Measurements from ENCODE around the gene SH3TC1. TPM values are rescaled to one million over a fixed set of nuclear protein-coding genes. Genes with fewer than 3 reads are reported as not detected.

The SH3TC1 gene
- total and polyA plus RNA-seq, 2 of the 13 experiments (the other 11 are each of a cell fraction or from before 2014, with no cell fraction given): 14.9 to 21.8 TPM

DNA sequence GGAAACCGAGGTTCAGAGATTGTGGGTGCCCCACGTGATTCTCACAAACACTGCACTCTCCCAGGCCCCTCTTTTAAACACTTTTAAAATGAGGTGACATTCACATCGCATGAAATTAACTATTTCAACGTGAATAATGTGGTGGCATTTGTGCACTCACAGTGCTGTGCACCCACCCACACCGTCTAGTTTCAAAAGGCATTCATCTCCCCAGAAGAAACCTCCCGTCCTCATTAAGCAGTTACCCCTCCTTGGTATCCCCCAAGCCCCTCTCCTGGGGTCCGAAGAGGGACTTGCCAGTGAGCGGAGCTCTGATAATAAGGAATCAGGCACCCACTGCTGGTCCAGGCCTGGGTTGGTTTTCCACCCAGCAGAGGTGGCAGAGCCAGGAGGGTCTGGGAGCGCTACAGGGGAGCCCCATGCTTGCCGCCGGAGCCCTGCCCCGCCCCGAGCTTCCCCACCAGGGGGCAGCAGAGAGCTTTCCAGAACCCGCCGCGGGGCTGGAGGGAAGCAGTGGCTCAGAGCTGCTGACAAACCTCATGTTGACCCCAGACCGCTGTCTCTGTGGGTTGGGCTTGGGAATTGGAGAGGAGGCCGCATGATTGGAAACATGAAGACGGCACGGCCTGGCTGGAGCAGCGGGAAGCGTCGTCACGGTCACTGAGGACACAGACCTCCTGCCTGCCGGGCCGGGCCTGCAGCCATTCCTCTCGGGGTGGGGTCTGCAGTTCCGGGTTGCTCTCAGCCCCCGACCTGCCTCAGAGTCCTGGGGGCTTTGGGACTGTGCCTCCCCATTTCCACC, 43.0 kb downstream of the SH3TC1 start (continued):
- TF ChIP-seq HOXA9 (CRISPR knock-in tag; IDR thresholded peaks at IDR 0.05; ENCODE audit: borderline replicate concordance) (no peak), CENPT (CRISPR knock-in tag; IDR thresholded peaks at IDR 0.05; ENCODE audit: low read depth) (no peak), RBM39 (IDR thresholded peaks at IDR 0.05; ENCODE audit: low read depth, low read length, poor library complexity, severe bottlenecking) (peak; percentile 34), PATZ1 (CRISPR knock-in tag; IDR thresholded peaks at IDR 0.05) (0 out of 2 replicates have a peak, but pooled peaks have one; percentile 17), SSRP1 (CRISPR knock-in tag; IDR thresholded peaks at IDR 0.05) (peak; percentile 81; the same call in 1 of the 2 replicates), TBL1XR1 (IDR thresholded peaks at IDR 0.05; ENCODE audit: borderline replicate concordance, low read length, partially characterized antibody) (no peak), ZNF441 (CRISPR knock-in tag; IDR thresholded peaks at IDR 0.05; ENCODE audit: borderline replicate concordance) (no peak), RAD21 (CRISPR knock-in tag; IDR thresholded peaks at IDR 0.05) (peak; percentile 91), EED (CRISPR knock-in tag; IDR thresholded peaks at IDR 0.05) (no peak), FOXP1 (IDR thresholded peaks at IDR 0.05) (no peak), FOXP1 (CRISPR knock-in tag; IDR thresholded peaks at IDR 0.05) (no peak), ZNF703 (CRISPR knock-in tag; IDR thresholded peaks at IDR 0.05; ENCODE audit: borderline replicate concordance) (no peak), CEBPZ (IDR thresholded peaks at IDR 0.05; ENCODE audit: low read length) (no peak), ARNTL (CRISPR knock-in tag; IDR thresholded peaks at IDR 0.05) (no peak), EZH2 (conservative IDR thresholded peaks at IDR 0.05; ENCODE audit: low read depth, low read length) (no peak), FLYWCH1 (CRISPR knock-in tag; IDR thresholded peaks at IDR 0.05) (no peak)
- TF ChIP-seq, protein P1, sequence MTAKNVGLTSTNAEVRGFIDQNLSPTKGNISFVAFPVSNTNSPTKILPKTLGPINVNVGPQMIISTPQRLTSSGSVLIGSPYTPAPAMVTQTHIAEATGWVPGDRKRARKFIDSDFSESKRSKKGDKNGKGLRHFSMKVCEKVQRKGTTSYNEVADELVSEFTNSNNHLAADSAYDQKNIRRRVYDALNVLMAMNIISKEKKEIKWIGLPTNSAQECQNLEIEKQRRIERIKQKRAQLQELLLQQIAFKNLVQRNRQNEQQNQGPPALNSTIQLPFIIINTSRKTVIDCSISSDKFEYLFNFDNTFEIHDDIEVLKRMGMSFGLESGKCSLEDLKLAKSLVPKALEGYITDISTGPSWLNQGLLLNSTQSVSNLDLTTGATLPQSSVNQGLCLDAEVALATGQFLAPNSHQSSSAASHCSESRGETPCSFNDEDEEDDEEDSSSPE (CRISPR knock-in tag; IDR thresholded peaks at IDR 0.05): peak; percentile 31; the same call in 1 of the 2 replicates
- TF ChIP-seq, protein P2, sequence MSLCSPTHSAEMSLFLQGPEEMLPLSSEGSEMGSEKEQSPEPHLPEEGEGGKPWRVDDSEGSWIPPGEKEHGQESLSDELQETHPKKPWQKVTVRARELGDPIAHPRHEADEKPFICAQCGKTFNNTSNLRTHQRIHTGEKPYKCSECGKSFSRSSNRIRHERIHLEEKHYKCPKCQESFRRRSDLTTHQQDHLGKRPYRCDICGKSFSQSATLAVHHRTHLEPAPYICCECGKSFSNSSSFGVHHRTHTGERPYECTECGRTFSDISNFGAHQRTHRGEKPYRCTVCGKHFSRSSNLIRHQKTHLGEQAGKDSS (CRISPR knock-in tag; IDR thresholded peaks at IDR 0.05; ENCODE audit: borderline replicate concordance, low read depth): 0 out of 2 replicates have a peak, but pooled peaks have one; percentile 34
- TF ChIP-seq, protein P3, sequence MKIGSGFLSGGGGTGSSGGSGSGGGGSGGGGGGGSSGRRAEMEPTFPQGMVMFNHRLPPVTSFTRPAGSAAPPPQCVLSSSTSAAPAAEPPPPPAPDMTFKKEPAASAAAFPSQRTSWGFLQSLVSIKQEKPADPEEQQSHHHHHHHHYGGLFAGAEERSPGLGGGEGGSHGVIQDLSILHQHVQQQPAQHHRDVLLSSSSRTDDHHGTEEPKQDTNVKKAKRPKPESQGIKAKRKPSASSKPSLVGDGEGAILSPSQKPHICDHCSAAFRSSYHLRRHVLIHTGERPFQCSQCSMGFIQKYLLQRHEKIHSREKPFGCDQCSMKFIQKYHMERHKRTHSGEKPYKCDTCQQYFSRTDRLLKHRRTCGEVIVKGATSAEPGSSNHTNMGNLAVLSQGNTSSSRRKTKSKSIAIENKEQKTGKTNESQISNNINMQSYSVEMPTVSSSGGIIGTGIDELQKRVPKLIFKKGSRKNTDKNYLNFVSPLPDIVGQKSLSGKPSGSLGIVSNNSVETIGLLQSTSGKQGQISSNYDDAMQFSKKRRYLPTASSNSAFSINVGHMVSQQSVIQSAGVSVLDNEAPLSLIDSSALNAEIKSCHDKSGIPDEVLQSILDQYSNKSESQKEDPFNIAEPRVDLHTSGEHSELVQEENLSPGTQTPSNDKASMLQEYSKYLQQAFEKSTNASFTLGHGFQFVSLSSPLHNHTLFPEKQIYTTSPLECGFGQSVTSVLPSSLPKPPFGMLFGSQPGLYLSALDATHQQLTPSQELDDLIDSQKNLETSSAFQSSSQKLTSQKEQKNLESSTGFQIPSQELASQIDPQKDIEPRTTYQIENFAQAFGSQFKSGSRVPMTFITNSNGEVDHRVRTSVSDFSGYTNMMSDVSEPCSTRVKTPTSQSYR (CRISPR knock-in tag; IDR thresholded peaks at IDR 0.05; ENCODE audit: borderline replicate concordance): no peak

All from HepG2 (cell line).